HG03565 (cell line): Measurements from ENCODE around the gene RNF151.

Experiments used
- ATAC-seq: cut with Tn5 transposase; IDR thresholded peaks from one replicate; pipeline ENCODE4 v1.9.1; 2021; ENCODE audit warnings: mild to moderate bottlenecking, moderate library complexity; ENCODE audit not compliant: unreplicated experiment

Gene RNF151

GRCh38 chr16:1991135-1991551 lies 24.5 kb downstream of the RNF151 start:
- no peak for ATAC-seq

GRCh38 chr16:1991588-1991947 lies 24.9 kb downstream of the RNF151 start:
- ATAC-seq, result no peak

- peak; percentile 36 for ATAC-seq
Measured at GRCh38 chr16:1991948-1992703, 25.5 kb downstream of the RNF151 start.

GRCh38 chr16:1992704-1993317 lies 26.2 kb downstream of the RNF151 start:
- no peak for ATAC-seq

GRCh38 chr16:1993731-1994131 lies 27.1 kb downstream of the RNF151 start:
- no peak for ATAC-seq

- no peak for ATAC-seq
Measured at GRCh38 chr16:1997494-1998359, 31.1 kb downstream of the RNF151 start.

GRCh38 chr16:1998360-1998835 lies 31.7 kb downstream of the RNF151 start:
- no peak for ATAC-seq

GRCh38 chr16:1998852-1999801 lies 32.5 kb downstream of the RNF151 start:
- no peak for ATAC-seq

- no peak for ATAC-seq
Measured at GRCh38 chr16:1999866-2000514, 33.3 kb downstream of the RNF151 start.

GRCh38 chr16:2001035-2001434 lies 34.4 kb downstream of the RNF151 start:
- no peak for ATAC-seq

GRCh38 chr16:2001456-2002355 lies 35.0 kb downstream of the RNF151 start:
- ATAC-seq, result no peak

GRCh38 chr16:2002406-2003230 lies 36.0 kb downstream of the RNF151 start:
- no peak for ATAC-seq

GRCh38 chr16:2003231-2003826 lies 36.7 kb downstream of the RNF151 start:
- no peak for ATAC-seq

- peak; percentile 64 for ATAC-seq
Measured at GRCh38 chr16:2003827-2004641, 37.4 kb downstream of the RNF151 start.

GRCh38 chr16:2004795-2005517 lies 38.3 kb downstream of the RNF151 start:
- ATAC-seq, result no peak

- no peak for ATAC-seq
Measured at GRCh38 chr16:2005646-2006045, 39.0 kb downstream of the RNF151 start.
